H1 (cell line): ENCODE measurements around the gene CNTN5.

ENCODE experiments used
- CTCF ChIP-seq, 3 experiments: IDR thresholded peaks; 1 replicate in 2 of 3; 2 replicates in 1 of 3; pipeline versions ENCODE4 v1.5.1 to v1.6.1; 2011; ENCODE audit warnings: low read length in 3 of 3, mild to moderate bottlenecking in 3 of 3, inconsistent platforms in 2 of 3, low read depth in 1 of 3, moderate library complexity in 1 of 3; ENCODE audit not compliant: insufficient read depth in 1 of 3; ENCODE audit errors: control extremely low read depth in 1 of 3
- EZH2 ChIP-seq: fragments of 200-600 bp; sonication (generic); IDR thresholded peaks from 2 replicates; pipeline ENCODE4 v1.7.1; 2012; ENCODE audit warnings: low read depth, mild to moderate bottlenecking, moderate library complexity, low read length, inconsistent platforms; ENCODE audit not compliant: severe bottlenecking
- POLR2A ChIP-seq, 2 experiments: IDR thresholded peaks; 1 replicate in 1 of 2; 2 replicates in 1 of 2; pipeline ENCODE4 v1.6.1; 2011; ENCODE audit warnings: low read depth in 2 of 2, low read length in 2 of 2, mild to moderate bottlenecking in 2 of 2; ENCODE audit errors: control extremely low read depth in 1 of 2
- POLR2AphosphoS5 ChIP-seq: IDR thresholded peaks from 2 replicates; pipeline ENCODE4 v1.6.1; 2011; ENCODE audit warnings: low read depth, low read length
- YY1 ChIP-seq: IDR thresholded peaks from 2 replicates; pipeline ENCODE4 v1.6.1; 2011; ENCODE audit warnings: low read depth, mild to moderate bottlenecking, low read length

- TF ChIP-seq YY1 (no peak), EZH2 (no peak), CTCF (IDR thresholded peaks at IDR 0.05; ENCODE audit: control extremely low read depth in 1 of 3, insufficient read depth in 1 of 3, low read depth in 1 of 3, low read length in 3 of 3) (no peak), POLR2AphosphoS5 (no peak), POLR2A (IDR thresholded peaks at IDR 0.05; ENCODE audit: control extremely low read depth in 1 of 2, low read depth in 2 of 2, low read length in 2 of 2) (no peak)
Observed at GRCh38 chr11:99920956-99921355, 900.2 kb downstream of the CNTN5 start.
